Vagina (tissue), 2 donors: Measurements from ENCODE around the gene NARS2. TPM values are rescaled to one million over a fixed set of nuclear protein-coding genes. Genes with fewer than 3 reads are reported as not detected.

ENCODE experiments used
- DNase-seq, 2 donors: peaks; one replicate each; pipeline ENCODE4 v3.0.0-alpha.2; 2017; ENCODE audit errors: extremely low spot score in 2 of 2
- H3K27ac ChIP-seq: fragments of 200-600 bp; sonication (generic); one replicate; pipeline ENCODE4 v1.5.1; 2019
- H3K27me3 ChIP-seq: fragments of 200-600 bp; sonication (generic); one replicate; pipeline ENCODE4 v1.5.1; 2019
- H3K36me3 ChIP-seq, 2 donors: fragments of 200-600 bp; sonication (generic); one replicate each; pipeline ENCODE4 v1.5.1; 2017 to 2019
- H3K4me1 ChIP-seq: fragments of 200-600 bp; sonication (generic); one replicate; pipeline ENCODE4 v1.5.1; 2019
- H3K4me3 ChIP-seq, 2 donors: fragments of 200-600 bp; sonication (generic); 1 replicate in 1 of 2; 2 replicates in 1 of 2; pipeline ENCODE4 v1.5.1; 2016 to 2019
- H3K9me3 ChIP-seq: fragments of 200-600 bp; sonication (generic); one replicate; pipeline ENCODE4 v1.5.1; 2019
- POLR2A ChIP-seq, 2 donors: fragments of 450-650 bp; IDR thresholded peaks; one replicate each; pipeline ENCODE4 v1.6.1; 2017; ENCODE audit warnings: antibody characterized with exemption in 2 of 2, mild to moderate bottlenecking in 2 of 2, moderate library complexity in 2 of 2
- POLR2AphosphoS5 ChIP-seq, 2 donors: sonication (generic); formaldehyde crosslinking; IDR thresholded peaks; one replicate each; pipeline ENCODE4 v1.9.0; 2017; ENCODE audit warnings: antibody characterized with exemption in 2 of 2, mild to moderate bottlenecking in 2 of 2, low read depth in 1 of 2; ENCODE audit not compliant: insufficient read depth in 1 of 2
- intact Hi-C: fragments of 100-400 bp; cut with DNase I; formaldehyde crosslinking; loops from one replicate; pipeline ENCODE4 v1.15.1; 2023
- total RNA-seq: library from RNA; depleted of rRNA; stranded (reverse); fragments of >200 nt; gene quantifications from one replicate; pipeline ENCODE4 v1.2.3, GENCODE V29; 2016
- TF ChIP-seq, protein P1 (sequence below), 3 experiments: fragments of 450-650 bp in 2 of 3; fragments of 200-600 bp in 1 of 3; sonication (generic) in 1 of 3; IDR thresholded peaks; one replicate each; pipeline ENCODE4 v1.5.1; 2017 to 2019; ENCODE audit warnings: antibody characterized with exemption in 3 of 3, mild to moderate bottlenecking in 2 of 3, moderate library complexity in 2 of 3

Gene NARS2
- total RNA-seq, 1 donor from 2014 or later: 13.5 TPM

- DNase-seq: no peak
- intact Hi-C loops: no loop called here
- H3K9me3 ChIP-seq: no peaks in the 10 kb centered on the region
Measured at GRCh38 chr11:78400702-78401101, 174.0 kb downstream of the NARS2 start.

DNA sequence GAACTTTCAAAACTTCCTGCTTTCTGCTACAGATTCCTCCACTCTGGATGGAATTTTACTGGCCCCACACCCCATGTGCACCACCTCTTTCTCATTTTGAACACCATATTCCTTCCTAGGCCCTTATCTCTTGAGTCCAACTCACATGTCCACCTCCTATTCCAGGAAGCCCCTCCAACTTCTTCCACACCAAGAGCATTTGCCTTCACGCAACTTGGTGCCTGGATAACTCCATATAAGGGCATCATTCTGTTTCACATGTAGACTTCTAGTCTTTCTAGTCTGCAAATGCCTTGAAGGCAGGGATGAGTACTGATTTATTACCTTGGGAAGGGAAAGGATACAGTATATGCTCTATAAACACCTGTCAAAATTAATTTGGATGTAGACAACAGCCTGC, 174.5 kb downstream of the NARS2 start:
- H3K4me1 ChIP-seq: peaks cover 19% of the 10 kb centered on the region
- DNase-seq: no peak

More at GRCh38 chr11:78400702-78401101, 174.0 kb downstream of the NARS2 start:
- TF ChIP-seq POLR2A (IDR thresholded peaks at IDR 0.05) (no peak), POLR2AphosphoS5 (IDR thresholded peaks at IDR 0.05; ENCODE audit: insufficient read depth in 1 of 2, low read depth in 1 of 2) (no peak)
- TF ChIP-seq, protein P1, sequence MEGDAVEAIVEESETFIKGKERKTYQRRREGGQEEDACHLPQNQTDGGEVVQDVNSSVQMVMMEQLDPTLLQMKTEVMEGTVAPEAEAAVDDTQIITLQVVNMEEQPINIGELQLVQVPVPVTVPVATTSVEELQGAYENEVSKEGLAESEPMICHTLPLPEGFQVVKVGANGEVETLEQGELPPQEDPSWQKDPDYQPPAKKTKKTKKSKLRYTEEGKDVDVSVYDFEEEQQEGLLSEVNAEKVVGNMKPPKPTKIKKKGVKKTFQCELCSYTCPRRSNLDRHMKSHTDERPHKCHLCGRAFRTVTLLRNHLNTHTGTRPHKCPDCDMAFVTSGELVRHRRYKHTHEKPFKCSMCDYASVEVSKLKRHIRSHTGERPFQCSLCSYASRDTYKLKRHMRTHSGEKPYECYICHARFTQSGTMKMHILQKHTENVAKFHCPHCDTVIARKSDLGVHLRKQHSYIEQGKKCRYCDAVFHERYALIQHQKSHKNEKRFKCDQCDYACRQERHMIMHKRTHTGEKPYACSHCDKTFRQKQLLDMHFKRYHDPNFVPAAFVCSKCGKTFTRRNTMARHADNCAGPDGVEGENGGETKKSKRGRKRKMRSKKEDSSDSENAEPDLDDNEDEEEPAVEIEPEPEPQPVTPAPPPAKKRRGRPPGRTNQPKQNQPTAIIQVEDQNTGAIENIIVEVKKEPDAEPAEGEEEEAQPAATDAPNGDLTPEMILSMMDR (IDR thresholded peaks at IDR 0.05): no peak
- no peaks in the 10 kb centered on the region for H3K27me3 ChIP-seq
- H3K27ac ChIP-seq: no peak overlapping the region
- no peaks in the 10 kb centered on the region for H3K36me3 ChIP-seq
- H3K4me1 ChIP-seq: peaks cover 19% of the 10 kb centered on the region
- H3K4me3 ChIP-seq: no peak overlapping the region

DNA sequence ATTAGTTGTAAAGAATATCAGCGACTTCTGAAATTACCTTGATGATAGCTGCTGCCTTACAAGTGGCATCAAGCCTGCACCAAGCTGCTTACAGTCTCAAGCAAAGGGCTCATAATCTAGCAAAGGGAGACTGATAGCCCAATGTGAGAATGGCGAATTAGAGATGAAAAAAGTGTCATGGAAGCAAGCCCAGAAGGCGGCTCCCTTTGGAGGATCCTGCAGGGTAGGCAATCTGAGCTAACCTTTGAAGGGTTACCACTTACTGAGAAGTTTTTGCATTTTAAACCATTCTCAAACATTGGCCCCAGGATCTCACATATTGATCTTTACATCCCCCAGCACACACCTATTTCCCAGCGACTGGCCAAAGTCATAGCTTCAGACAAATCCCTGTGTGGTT, 175.5 kb downstream of the NARS2 start:
- TF ChIP-seq, protein P1 (IDR thresholded peaks at IDR 0.05): no peak
- TF ChIP-seq POLR2A (IDR thresholded peaks at IDR 0.05) (no peak), POLR2AphosphoS5 (IDR thresholded peaks at IDR 0.05; ENCODE audit: insufficient read depth in 1 of 2, low read depth in 1 of 2) (no peak)
- Histone ChIP-seq H3K9me3 (no peaks in the 10 kb centered on the region), H3K27ac (no peak overlapping the region), H3K36me3 (no peaks in the 10 kb centered on the region), H3K4me1 (peaks cover 15% of the 10 kb centered on the region), H3K27me3 (no peaks in the 10 kb centered on the region), H3K4me3 (no peak overlapping the region)
- no peak for DNase-seq
- intact Hi-C loops: no loop called here

More for the DNA sequence above, 174.5 kb downstream of the NARS2 start:
- no peak overlapping the region for H3K27ac ChIP-seq
- intact Hi-C loops: no loop called here
- no peak overlapping the region for H3K4me3 ChIP-seq
- TF ChIP-seq POLR2AphosphoS5 (IDR thresholded peaks at IDR 0.05; ENCODE audit: insufficient read depth in 1 of 2, low read depth in 1 of 2) (no peak), POLR2A (IDR thresholded peaks at IDR 0.05) (no peak)
- TF ChIP-seq, protein P1 (IDR thresholded peaks at IDR 0.05): no peak
- no peaks in the 10 kb centered on the region for H3K36me3 ChIP-seq
- H3K9me3 ChIP-seq: no peaks in the 10 kb centered on the region
- no peaks in the 10 kb centered on the region for H3K27me3 ChIP-seq

- Histone ChIP-seq H3K27ac (no peak overlapping the region), H3K4me3 (no peak overlapping the region), H3K4me1 (peaks cover 11% of the 10 kb centered on the region), H3K27me3 (no peaks in the 10 kb centered on the region), H3K9me3 (no peaks in the 10 kb centered on the region), H3K36me3 (no peaks in the 10 kb centered on the region)
- no peak for DNase-seq
- intact Hi-C loops: no loop called here
- TF ChIP-seq, protein P1 (IDR thresholded peaks at IDR 0.05): no peak
- TF ChIP-seq POLR2A (IDR thresholded peaks at IDR 0.05) (no peak), POLR2AphosphoS5 (IDR thresholded peaks at IDR 0.05; ENCODE audit: insufficient read depth in 1 of 2, low read depth in 1 of 2) (no peak)
Measured at GRCh38 chr11:78398715-78399114, 175.9 kb downstream of the NARS2 start.

DNA sequence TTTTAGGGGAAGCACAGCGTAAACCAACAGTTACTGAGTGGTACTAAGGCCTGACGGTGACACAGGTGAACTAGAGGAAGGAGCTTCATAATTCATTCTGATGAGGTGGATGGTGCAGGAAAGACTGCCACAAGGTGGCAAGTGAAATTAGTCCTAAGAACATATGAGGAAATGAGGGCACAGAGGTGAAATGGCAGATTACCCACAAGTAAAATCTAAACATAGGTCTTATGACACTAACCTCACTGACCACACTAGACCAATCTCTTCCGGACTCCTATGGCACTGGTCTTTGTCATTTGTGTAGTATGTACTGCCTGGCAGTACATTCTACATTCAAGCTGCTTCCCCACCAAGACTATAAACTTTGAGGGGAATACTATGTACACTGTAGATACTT, 177.3 kb downstream of the NARS2 start:
- intact Hi-C loops: no loop called here
- no peaks in the 10 kb centered on the region for H3K9me3 ChIP-seq
- DNase-seq: no peak
- H3K4me1 ChIP-seq: peaks cover 14% of the 10 kb centered on the region
- H3K27ac ChIP-seq: no peak overlapping the region
- TF ChIP-seq POLR2A (IDR thresholded peaks at IDR 0.05) (no peak), POLR2AphosphoS5 (IDR thresholded peaks at IDR 0.05; ENCODE audit: insufficient read depth in 1 of 2, low read depth in 1 of 2) (no peak)
- TF ChIP-seq, protein P1 (IDR thresholded peaks at IDR 0.05): no peak
- H3K4me3 ChIP-seq: no peak overlapping the region
- H3K27me3 ChIP-seq: no peaks in the 10 kb centered on the region
- H3K36me3 ChIP-seq: no peaks in the 10 kb centered on the region
